Fibroblast of mammary gland (primary cell): Measurements from ENCODE around the gene CORO2B.

Source experiments
- DNase-seq: peaks from one replicate; pipeline ENCODE4 v3.0.0-alpha.2; 2010; ENCODE audit warnings: low read depth
- H3K4me3 ChIP-seq: 2 replicates; pipeline ENCODE4 v1.5.1; 2011; ENCODE audit warnings: low read depth, mild to moderate bottlenecking, low read length, moderate library complexity; ENCODE audit not compliant: control insufficient read depth
- TF ChIP-seq, protein P1 (sequence below): conservative IDR thresholded peaks from 2 replicates; pipeline ENCODE4 v1.5.1; 2011; ENCODE audit warnings: low read depth, low read length, inconsistent platforms; ENCODE audit not compliant: control insufficient read depth, insufficient read depth

The CORO2B gene

DNA sequence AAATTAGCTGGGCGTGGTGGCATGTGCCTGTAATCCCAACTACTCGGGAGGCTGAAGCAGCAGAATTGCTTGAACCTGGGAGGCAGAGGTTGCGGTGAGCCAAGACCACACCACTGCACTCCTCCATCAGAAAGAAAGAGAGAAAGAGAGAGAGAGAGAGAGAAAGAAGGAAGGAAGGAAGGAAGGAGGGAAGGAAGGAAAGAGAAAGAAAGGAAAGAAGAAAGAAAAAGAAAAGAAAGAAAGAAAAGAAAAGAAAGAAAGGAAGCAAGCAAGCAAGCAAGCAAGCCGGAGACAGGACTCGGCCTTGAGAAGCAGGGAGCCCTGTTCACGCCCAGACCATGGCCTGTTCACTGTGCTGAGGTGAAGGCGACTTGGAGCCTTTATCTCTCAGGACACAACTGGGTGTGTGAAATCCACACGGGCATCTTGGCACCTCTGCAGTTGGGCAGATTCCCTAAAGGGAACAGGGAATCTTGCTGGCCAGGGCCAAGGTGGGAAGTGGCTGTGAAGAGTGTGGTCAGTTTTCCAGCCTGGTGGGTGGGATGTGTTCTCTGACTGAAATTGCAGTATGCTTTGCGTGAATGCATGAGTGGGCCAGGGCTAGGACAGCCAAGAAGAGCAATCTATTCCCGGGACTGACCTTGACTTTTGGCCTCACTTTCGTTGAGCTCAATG lies 90.3 kb downstream of the CORO2B start:
- no peak overlapping the region for H3K4me3 ChIP-seq
- TF ChIP-seq, protein P1, sequence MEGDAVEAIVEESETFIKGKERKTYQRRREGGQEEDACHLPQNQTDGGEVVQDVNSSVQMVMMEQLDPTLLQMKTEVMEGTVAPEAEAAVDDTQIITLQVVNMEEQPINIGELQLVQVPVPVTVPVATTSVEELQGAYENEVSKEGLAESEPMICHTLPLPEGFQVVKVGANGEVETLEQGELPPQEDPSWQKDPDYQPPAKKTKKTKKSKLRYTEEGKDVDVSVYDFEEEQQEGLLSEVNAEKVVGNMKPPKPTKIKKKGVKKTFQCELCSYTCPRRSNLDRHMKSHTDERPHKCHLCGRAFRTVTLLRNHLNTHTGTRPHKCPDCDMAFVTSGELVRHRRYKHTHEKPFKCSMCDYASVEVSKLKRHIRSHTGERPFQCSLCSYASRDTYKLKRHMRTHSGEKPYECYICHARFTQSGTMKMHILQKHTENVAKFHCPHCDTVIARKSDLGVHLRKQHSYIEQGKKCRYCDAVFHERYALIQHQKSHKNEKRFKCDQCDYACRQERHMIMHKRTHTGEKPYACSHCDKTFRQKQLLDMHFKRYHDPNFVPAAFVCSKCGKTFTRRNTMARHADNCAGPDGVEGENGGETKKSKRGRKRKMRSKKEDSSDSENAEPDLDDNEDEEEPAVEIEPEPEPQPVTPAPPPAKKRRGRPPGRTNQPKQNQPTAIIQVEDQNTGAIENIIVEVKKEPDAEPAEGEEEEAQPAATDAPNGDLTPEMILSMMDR: no peak
- no peak for DNase-seq

DNA sequence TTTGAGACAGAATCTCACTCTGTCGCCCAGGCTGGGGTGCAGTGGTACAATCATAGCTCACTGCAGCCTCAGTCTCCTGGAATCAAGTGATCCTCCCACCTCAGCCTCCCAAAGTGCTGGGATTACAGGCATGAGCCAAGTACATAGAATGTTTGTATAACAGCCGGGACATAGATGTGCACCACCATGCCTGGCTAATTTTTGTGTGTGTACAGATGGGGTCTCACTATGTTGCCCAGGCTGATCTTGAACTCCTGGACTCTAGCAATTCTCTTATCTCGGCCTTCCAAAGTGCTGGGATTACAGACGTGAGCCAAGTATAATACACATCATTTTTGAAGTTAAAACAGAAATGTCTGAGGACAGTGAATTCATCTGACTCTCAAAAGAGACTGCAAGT lies 93.5 kb downstream of the CORO2B start:
- no peak for DNase-seq
- no peak overlapping the region for H3K4me3 ChIP-seq
- TF ChIP-seq, protein P1: no peak

DNA sequence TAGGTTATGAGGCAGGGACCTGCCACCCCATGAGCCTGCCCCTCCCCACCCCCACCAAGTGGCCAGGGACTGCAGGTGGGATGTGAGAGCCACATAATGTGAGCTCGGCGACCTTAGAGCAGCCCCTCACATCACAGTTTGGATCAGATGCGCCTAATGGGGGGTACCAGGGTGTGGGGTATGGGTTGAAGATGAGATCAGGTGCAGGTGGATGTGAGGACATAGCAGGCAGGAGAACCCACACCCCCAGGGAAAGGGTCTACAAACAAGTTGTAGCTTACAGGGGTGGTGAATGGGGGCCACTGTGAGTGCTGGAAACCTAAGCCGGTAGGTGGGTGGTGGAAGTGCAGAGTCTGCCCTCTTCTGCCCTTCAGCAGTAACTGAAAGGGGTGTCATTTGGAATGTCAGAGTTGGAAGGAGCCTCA lies 94.0 kb downstream of the CORO2B start:
- H3K4me3 ChIP-seq: no peak overlapping the region
- TF ChIP-seq, protein P1: peak; percentile 55
- peak; percentile 37 for DNase-seq

DNA sequence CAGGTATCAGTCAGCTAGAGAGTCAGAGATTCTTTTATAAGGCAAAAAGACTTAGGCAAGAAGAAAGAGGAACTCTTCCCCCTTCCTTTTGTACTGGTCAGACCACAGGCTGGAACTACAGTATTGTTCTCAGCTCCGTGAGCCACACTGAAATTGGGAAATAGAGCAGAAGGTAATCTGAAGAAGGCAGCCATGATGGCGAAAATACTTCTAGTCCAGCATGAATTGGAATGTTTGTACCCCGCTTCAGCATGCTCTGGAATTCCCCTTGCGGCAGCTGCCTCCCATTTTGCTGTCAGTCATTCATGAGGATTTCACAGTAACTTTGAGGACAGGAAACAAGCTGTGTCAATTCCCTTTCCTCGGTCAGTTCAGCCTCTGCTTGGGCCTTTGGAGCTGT lies 96.2 kb downstream of the CORO2B start:
- TF ChIP-seq, protein P1: no peak
- DNase-seq: no peak
- no peak overlapping the region for H3K4me3 ChIP-seq

DNA sequence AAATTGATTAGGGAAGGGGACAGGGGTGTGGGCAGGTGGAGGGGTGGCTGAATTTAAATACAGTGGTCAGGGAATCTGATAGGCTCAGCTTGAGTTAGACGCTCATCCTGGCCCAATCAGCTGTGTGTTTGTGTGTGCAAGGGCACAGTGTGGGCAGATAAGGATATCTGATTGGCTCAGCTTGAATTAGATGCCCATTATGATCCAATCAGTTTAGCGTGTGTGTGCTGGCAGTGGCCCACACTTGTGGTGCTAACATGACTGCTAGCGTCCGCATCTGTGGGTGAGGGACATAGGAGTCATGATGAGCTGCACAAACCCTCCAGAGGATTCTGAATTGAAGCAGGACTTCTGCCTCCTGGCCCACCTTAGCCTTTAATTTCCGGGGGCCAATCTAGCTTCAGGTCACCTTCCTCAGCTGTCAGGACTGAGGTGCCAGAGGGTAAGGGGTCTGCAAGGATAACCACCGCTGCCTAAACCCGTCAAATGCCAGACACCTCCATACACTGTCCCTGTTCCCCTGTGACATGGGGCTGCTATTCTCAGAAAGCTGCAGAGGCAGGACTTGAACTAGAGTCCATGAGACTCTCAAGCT lies 97.3 kb downstream of the CORO2B start:
- TF ChIP-seq, protein P1: no peak
- DNase-seq: peak; percentile 12
- H3K4me3 ChIP-seq: no peak overlapping the region

DNA sequence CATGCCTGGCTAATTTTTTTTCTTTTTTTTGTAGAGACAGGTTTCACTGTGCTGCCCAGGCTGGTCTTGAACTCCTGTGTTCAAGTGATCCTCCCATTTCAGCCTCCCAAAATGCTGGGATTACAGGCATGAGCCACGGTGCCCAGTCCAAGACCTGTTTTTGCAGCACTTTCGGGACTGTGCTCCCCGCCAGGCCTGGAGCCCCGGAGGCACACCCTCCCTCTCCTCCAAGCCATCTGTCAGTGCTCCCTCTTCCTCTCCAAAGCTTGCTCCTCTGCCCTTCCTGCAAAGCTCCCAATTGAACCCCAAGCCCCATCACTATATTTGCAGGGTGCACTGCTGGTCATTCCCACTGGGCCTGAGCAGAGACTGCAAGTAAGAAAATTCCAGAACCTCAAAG lies 98.1 kb downstream of the CORO2B start:
- no peak for DNase-seq
- H3K4me3 ChIP-seq: no peak overlapping the region
- TF ChIP-seq, protein P1: no peak
